H9 (cell line): Measurements from ENCODE around the gene DNLZ. TPM values are rescaled to one million over a fixed set of nuclear protein-coding genes. Genes with fewer than 3 reads are reported as not detected.

Experiments used
- DNase-seq: peaks from one replicate; pipeline ENCODE4 v3.0.0-alpha.2; 2017
- H2AFZ ChIP-seq: one replicate; pipeline ENCODE4 v1.6.1; 2013; ENCODE audit warnings: mild to moderate bottlenecking, low read length, control low read depth, moderate library complexity
- H2AK5ac ChIP-seq: 2 replicates; pipeline ENCODE4 v1.6.1; 2013; ENCODE audit warnings: low read length, control low read depth, mixed read lengths; ENCODE audit not compliant: insufficient read length
- H2BK120ac ChIP-seq: one replicate; pipeline ENCODE4 v1.6.1; 2013; ENCODE audit warnings: low read depth, mild to moderate bottlenecking, low read length, control low read depth, inconsistent platforms; ENCODE audit not compliant: poor library complexity, severe bottlenecking
- H2BK12ac ChIP-seq: 2 replicates; pipeline ENCODE4 v1.6.1; 2013; ENCODE audit warnings: low read length, control low read depth, mixed read lengths, low read depth; ENCODE audit not compliant: insufficient read length
- H2BK15ac ChIP-seq: 2 replicates; pipeline ENCODE4 v1.6.1; 2013; ENCODE audit warnings: low read depth, low read length, control low read depth
- H2BK20ac ChIP-seq: one replicate; pipeline ENCODE4 v1.6.1; 2013; ENCODE audit warnings: low read depth, mild to moderate bottlenecking, low read length, control low read depth, inconsistent platforms; ENCODE audit not compliant: poor library complexity, severe bottlenecking
- H2BK5ac ChIP-seq: 2 replicates; pipeline ENCODE4 v1.6.1; 2013; ENCODE audit warnings: low read length, control low read depth, mixed read lengths; ENCODE audit not compliant: insufficient read length
- H3K14ac ChIP-seq: 2 replicates; pipeline ENCODE4 v1.6.1; 2013; ENCODE audit warnings: low read length, control low read depth; ENCODE audit not compliant: insufficient read depth
- H3K18ac ChIP-seq: 2 replicates; pipeline ENCODE4 v1.6.1; 2013; ENCODE audit warnings: low read depth, mild to moderate bottlenecking, mixed read lengths, low read length, control low read depth; ENCODE audit not compliant: insufficient read length
- H3K23ac ChIP-seq: 2 replicates; pipeline ENCODE4 v1.6.1; 2013; ENCODE audit warnings: low read length, control low read depth, mixed read lengths, low read depth; ENCODE audit not compliant: insufficient read length
- H3K23me2 ChIP-seq: 2 replicates; pipeline ENCODE4 v1.6.1; 2013; ENCODE audit warnings: low read depth, mild to moderate bottlenecking, mixed read lengths, low read length, control low read depth; ENCODE audit not compliant: insufficient read length, poor library complexity, severe bottlenecking
- H3K27ac ChIP-seq: 2 replicates; pipeline ENCODE4 v1.5.1; 2013; ENCODE audit warnings: low read length, control low read depth, mixed read lengths, low read depth; ENCODE audit not compliant: insufficient read length
- H3K27me3 ChIP-seq: 2 replicates; pipeline ENCODE4 v1.6.1; 2013; ENCODE audit warnings: low read length, control low read depth, inconsistent platforms; ENCODE audit not compliant: insufficient read depth
- H3K4ac ChIP-seq: 2 replicates; pipeline ENCODE4 v1.6.1; 2013; ENCODE audit warnings: low read depth, mild to moderate bottlenecking, control low read depth, inconsistent platforms, low read length, moderate library complexity
- H3K4me1 ChIP-seq: 2 replicates; pipeline ENCODE4 v1.6.1; 2013; ENCODE audit warnings: low read length, control low read depth, inconsistent platforms; ENCODE audit not compliant: insufficient read depth
- H3K4me2 ChIP-seq: 2 replicates; pipeline ENCODE4 v1.6.1; 2013; ENCODE audit warnings: low read length, control low read depth, mixed read lengths; ENCODE audit not compliant: insufficient read length, insufficient read depth
- H3K56ac ChIP-seq: 2 replicates; pipeline ENCODE4 v1.6.1; 2013; ENCODE audit warnings: low read depth, mild to moderate bottlenecking, mixed read lengths, low read length, control low read depth; ENCODE audit not compliant: insufficient read length
- H3K79me1 ChIP-seq: 2 replicates; pipeline ENCODE4 v1.6.1; 2013; ENCODE audit warnings: low read depth, mild to moderate bottlenecking, moderate library complexity, low read length, control low read depth, inconsistent platforms; ENCODE audit not compliant: insufficient read depth, poor library complexity, severe bottlenecking
- H3K79me2 ChIP-seq: 2 replicates; pipeline ENCODE4 v1.6.1; 2013; ENCODE audit warnings: low read length, control low read depth, inconsistent platforms; ENCODE audit not compliant: insufficient read depth
- H3K9ac ChIP-seq: 2 replicates; pipeline ENCODE4 v1.6.1; 2013; ENCODE audit warnings: low read length, control low read depth, mixed read lengths; ENCODE audit not compliant: insufficient read length; ENCODE audit errors: extremely low read depth
- H3K9me3 ChIP-seq: one replicate; pipeline ENCODE4 v1.6.1; 2013; ENCODE audit warnings: low read depth, low read length, inconsistent platforms; ENCODE audit not compliant: control insufficient read depth
- H3T11ph ChIP-seq: one replicate; pipeline ENCODE4 v1.6.1; 2013; ENCODE audit warnings: mild to moderate bottlenecking, low read length, control low read depth, inconsistent platforms
- H4K20me1 ChIP-seq: one replicate; pipeline ENCODE4 v1.6.1; 2013; ENCODE audit not compliant: control insufficient read depth, insufficient read length, insufficient read depth
- H4K5ac ChIP-seq: 2 replicates; pipeline ENCODE4 v1.6.1; 2013; ENCODE audit warnings: low read depth, mild to moderate bottlenecking, mixed read lengths, low read length, control low read depth; ENCODE audit not compliant: insufficient read length
- H4K8ac ChIP-seq: replicated peaks from 2 replicates; pipeline ENCODE4 v1.6.1; 2013; ENCODE audit warnings: low read length, control low read depth, mixed read lengths, low read depth; ENCODE audit not compliant: insufficient read length
- H4K91ac ChIP-seq: 2 replicates; pipeline ENCODE4 v1.6.1; 2013; ENCODE audit warnings: low read depth, mild to moderate bottlenecking, moderate library complexity, mixed read lengths, low read length, control low read depth; ENCODE audit not compliant: insufficient read length
- H3K27ac Mint-ChIP-seq, 3 experiments: 2 replicates in 2 of 3; 3 replicates in 1 of 3; pipeline ENCODE4 v1.8.0; 2020 to 2021; ENCODE audit warnings: mixed read lengths in 3 of 3, mild to moderate bottlenecking in 1 of 3, moderate library complexity in 1 of 3
- H3K27me3 Mint-ChIP-seq: 2 replicates; pipeline ENCODE4 v1.8.0; 2021; ENCODE audit warnings: low read depth, mild to moderate bottlenecking, moderate library complexity, mixed read lengths
- H3K36me3 Mint-ChIP-seq, 3 experiments: 2 replicates in 2 of 3; 3 replicates in 1 of 3; pipeline ENCODE4 v1.8.0; 2020 to 2021; ENCODE audit warnings: low read depth in 3 of 3, mixed read lengths in 3 of 3; ENCODE audit not compliant: insufficient read depth in 1 of 3
- H3K4me1 Mint-ChIP-seq, 2 experiments: 2 replicates each; pipeline ENCODE4 v1.8.0; 2020; ENCODE audit warnings: mixed read lengths in 2 of 2
- H3K4me3 Mint-ChIP-seq, 2 experiments: 2 replicates in 1 of 2; 3 replicates in 1 of 2; pipeline ENCODE4 v1.8.0; 2020 to 2021; ENCODE audit warnings: mild to moderate bottlenecking in 2 of 2, mixed read lengths in 2 of 2, moderate library complexity in 1 of 2
- H3K9me3 Mint-ChIP-seq, 2 experiments: 2 replicates in 1 of 2; 3 replicates in 1 of 2; pipeline ENCODE4 v1.8.0; 2020; ENCODE audit warnings: mild to moderate bottlenecking in 2 of 2, mixed read lengths in 2 of 2, moderate library complexity in 1 of 2
- CTCF ChIP-seq: fragments of 200-600 bp; sonication (generic); conservative IDR thresholded peaks from 3 replicates; pipeline ENCODE4 v1.8.0; 2021; ENCODE audit warnings: antibody characterized with exemption, mild to moderate bottlenecking
- WGBS: extraction: QIAGEN DNeasy Blood & Tissue Kit; methylation state at CpG from one replicate; pipeline ENCODE4 v1.1.7; 2013; ENCODE audit warnings: missing lambda C conversion rate, low lambda C conversion rate, mixed read lengths; ENCODE audit not compliant: insufficient read length; ENCODE audit errors: extremely low coverage; 5-methylcytosine and 5-hydroxymethylcytosine counted together
- total RNA-seq: library from RNA; stranded (reverse); gene quantifications from 2 replicates; pipeline ENCODE4 v1.2.1, GENCODE V29; 2021

The DNLZ gene
- total RNA-seq, 1 experiment from 2014 or later, result 24.8 TPM

GRCh38 chr9:136339958-136340310 lies 23.6 kb downstream of the DNLZ start:
- Histone ChIP-seq H3K23me2 (no peaks in the 10 kb centered on the region), H3T11ph (no peak overlapping the region), H2AFZ (no peak overlapping the region), H3K4me2 (no peak overlapping the region), H3K9me3 (no peaks in the 10 kb centered on the region), H3K4ac (no peak overlapping the region), H2AK5ac (no peak overlapping the region), H3K18ac (no peak overlapping the region), H3K27me3 (no peaks in the 10 kb centered on the region), H2BK15ac (no peak overlapping the region), H3K23ac (no peak overlapping the region), H2BK120ac (no peak overlapping the region), H2BK5ac (no peak overlapping the region), H3K79me1 (no peaks in the 10 kb centered on the region), H2BK12ac (no peak overlapping the region), H3K79me2 (no peaks in the 10 kb centered on the region), H3K9ac (no peak overlapping the region), H4K8ac (no peak overlapping the region), H2BK20ac (no peak overlapping the region), H4K20me1 (no peaks in the 10 kb centered on the region), H4K91ac (no peak overlapping the region), H4K5ac (no peak overlapping the region), H3K56ac (no peak overlapping the region), H3K14ac (no peak overlapping the region; the same call in 1 of the 2 replicates), H3K4me1 (no peaks in the 10 kb centered on the region), H3K27ac (no peak overlapping the region)
- peaks cover 6 to 17% of the 10 kb centered on the region in 2 experiments; a peak in 3 of 4 replicates for H3K4me1 Mint-ChIP-seq
- H3K4me3 Mint-ChIP-seq, result no peak overlapping the region
- DNase-seq, result no peak
- no peaks in the 10 kb centered on the region; a peak in 1 of 7 replicates for H3K36me3 Mint-ChIP-seq
- TF ChIP-seq CTCF, result no peak
- WGBS, result no CpG with 5 or more reads among the region's 12 CpGs
- H3K27ac Mint-ChIP-seq, result no peak overlapping the region
- H3K9me3 Mint-ChIP-seq, result no peaks in the 10 kb centered on the region
- H3K27me3 Mint-ChIP-seq, result no peaks in the 10 kb centered on the region; the same call in 1 of the 2 replicates
